ENCODE measurements around the gene C12orf60. TPM values are rescaled to one million over a fixed set of nuclear protein-coding genes. Genes with fewer than 3 reads are reported as not detected.

C12orf60 gene
- total and polyA plus RNA-seq, 2 of the 8 experiments (the other 6 are each of a cell fraction or from before 2014, with no cell fraction given), result 1.2 to 1.5 TPM

GRCh38 chr12:14841761-14842160, 38.3 kb downstream of the C12orf60 start (continued):
- TF ChIP-seq CHD7 (IDR thresholded peaks at IDR 0.05; ENCODE audit: insufficient replicate concordance, low read length) (no peak), RFX5 (IDR thresholded peaks at IDR 0.05; ENCODE audit: borderline replicate concordance, low read depth, low read length) (no peak), USF2 (IDR thresholded peaks at IDR 0.05; ENCODE audit: low read length) (no peak), KDM4A (IDR thresholded peaks at IDR 0.05; ENCODE audit: low read depth, low read length, severe bottlenecking) (no peak), CBX8 (IDR thresholded peaks at IDR 0.05; ENCODE audit: borderline replicate concordance, low read depth, low read length) (no peak), CREB1 (IDR thresholded peaks at IDR 0.05) (no peak), ASH2L (IDR thresholded peaks at IDR 0.05; ENCODE audit: low read length) (no peak), GTF2F1 (IDR thresholded peaks at IDR 0.05; ENCODE audit: borderline replicate concordance, low read depth, low read length) (no peak), SRF (IDR thresholded peaks at IDR 0.05; ENCODE audit: low read depth, low read length) (no peak), RXRA (IDR thresholded peaks at IDR 0.05; ENCODE audit: insufficient read depth, low read depth, low read length) (no peak), PHF8 (conservative IDR thresholded peaks at IDR 0.05; ENCODE audit: low read depth, low read length) (no peak), POLR2A (IDR thresholded peaks at IDR 0.05; ENCODE audit: control extremely low read depth in 1 of 2, low read depth in 2 of 2, low read length in 2 of 2) (no peak)

All from H1 (cell line).